NK-92 (cell line): ENCODE measurements around the gene QDPR.
"Not testable (repeated sequence)": the region's sequence is repeated elsewhere in the genome, so short reads cannot be mapped to it uniquely, and the experiment has no call there.

Experiments used
- DNase-seq: peaks from one replicate; lab custom pipeline; 2025; ENCODE audit not compliant: unreplicated experiment; lab: John Stamatoyannopoulos, UW

Gene QDPR

GRCh38 chr4:17511950-17512795, at the start of gene QDPR:
Gene QDPR (minus strand): TSS chr4:17512090. CDS start chr4:17512054, 36 bp downstream.
- no peak for DNase-seq

GRCh38 chr4:17561195-17561909, 49.5 kb upstream of the QDPR start:
- no peak for DNase-seq

- DNase-seq = no peak
Observed at GRCh38 chr4:17560065-17560673, 48.3 kb upstream of the QDPR start.

- no peak for DNase-seq
Observed at GRCh38 chr4:17559709-17560048, 47.8 kb upstream of the QDPR start.

- DNase-seq = no peak
Observed at GRCh38 chr4:17558941-17559708, 47.2 kb upstream of the QDPR start.

- DNase-seq = no peak
Observed at GRCh38 chr4:17557880-17558279, 46.0 kb upstream of the QDPR start.

GRCh38 chr4:17556498-17556897, 44.6 kb upstream of the QDPR start:
- DNase-seq = no peak

GRCh38 chr4:17554568-17554967, 42.7 kb upstream of the QDPR start:
- no peak for DNase-seq

- DNase-seq = no peak
Observed at GRCh38 chr4:17552427-17552826, 40.5 kb upstream of the QDPR start.

- DNase-seq = no peak
Observed at GRCh38 chr4:17550549-17550948, 38.7 kb upstream of the QDPR start.

GRCh38 chr4:17546678-17547077, 34.8 kb upstream of the QDPR start:
- DNase-seq = no peak

- DNase-seq = no peak
Observed at GRCh38 chr4:17546222-17546621, 34.3 kb upstream of the QDPR start.

- DNase-seq = no peak
Observed at GRCh38 chr4:17545374-17546140, 33.7 kb upstream of the QDPR start.

- no peak for DNase-seq
Observed at GRCh38 chr4:17544831-17545234, 32.9 kb upstream of the QDPR start.

GRCh38 chr4:17544205-17544604, 32.3 kb upstream of the QDPR start:
- DNase-seq = no peak

- not testable (repeated sequence) for DNase-seq
Observed at GRCh38 chr4:17537060-17537459, 25.2 kb upstream of the QDPR start.

- DNase-seq = no peak
Observed at GRCh38 chr4:17535906-17536305, 24.0 kb upstream of the QDPR start.

GRCh38 chr4:17535242-17535641, 23.4 kb upstream of the QDPR start:
- DNase-seq = no peak

GRCh38 chr4:17534705-17535104, 22.8 kb upstream of the QDPR start:
- no peak for DNase-seq

- DNase-seq = no peak
Observed at GRCh38 chr4:17531538-17532285, 19.8 kb upstream of the QDPR start.
